NCI-H510A (cell line): ENCODE results near the gene SPRED1.

Source experiments
- DNase-seq: peaks from one replicate; lab custom pipeline; 2025; lab: John Stamatoyannopoulos, UW

The SPRED1 gene

GRCh38 chr15:38252481-38253350 is at the start of gene SPRED1:
Gene SPRED1, plus strand, starts transcription at chr15:38252836. Its CDS starts 350 bp downstream, at chr15:38253186.
- DNase-seq, result peak; percentile 42

- no peak for DNase-seq
Observed at GRCh38 chr15:38205526-38206272, 46.9 kb upstream of the SPRED1 start.

DNA sequence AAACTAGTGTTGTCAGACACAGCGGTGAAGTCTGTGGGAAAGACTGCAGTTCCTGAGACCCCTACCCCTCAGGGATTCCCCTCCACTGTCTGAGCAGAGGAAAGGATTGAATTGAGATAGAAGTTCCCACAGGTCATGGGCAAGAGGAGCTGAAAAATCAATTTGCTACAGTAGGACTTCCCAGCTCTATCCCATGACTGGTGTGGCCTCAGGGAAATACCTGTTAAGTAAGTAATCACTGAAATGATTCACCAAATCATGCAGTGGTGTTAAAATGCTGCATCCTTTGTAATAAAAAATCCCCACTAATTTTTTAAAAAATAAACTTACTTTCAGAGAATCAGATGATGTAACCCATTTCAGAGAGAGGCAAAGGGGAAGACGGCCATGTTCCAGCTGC is 45.0 kb upstream of the SPRED1 start:
- DNase-seq, result no peak

GRCh38 chr15:38208206-38208605 is 44.4 kb upstream of the SPRED1 start:
- no peak for DNase-seq

DNA sequence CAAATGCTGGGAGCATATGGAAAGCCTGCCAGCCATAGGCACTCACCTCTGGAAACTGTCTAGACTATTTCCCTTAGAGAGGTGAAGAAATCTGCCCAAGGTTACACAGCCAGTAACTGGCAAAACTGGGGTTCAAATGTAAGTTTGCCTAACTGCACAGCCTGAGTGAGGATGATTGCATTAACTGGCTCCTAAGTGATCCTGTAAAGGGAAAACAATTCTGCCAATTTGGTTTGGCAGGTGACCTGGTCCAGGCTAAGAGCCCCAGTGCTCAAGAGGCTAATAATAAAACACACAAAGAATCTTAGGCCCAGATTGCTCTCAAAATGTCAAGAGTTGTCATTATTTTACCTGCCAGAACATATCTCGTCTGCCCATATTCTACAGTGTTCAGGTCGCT is 43.9 kb upstream of the SPRED1 start:
- DNase-seq, result no peak

DNA sequence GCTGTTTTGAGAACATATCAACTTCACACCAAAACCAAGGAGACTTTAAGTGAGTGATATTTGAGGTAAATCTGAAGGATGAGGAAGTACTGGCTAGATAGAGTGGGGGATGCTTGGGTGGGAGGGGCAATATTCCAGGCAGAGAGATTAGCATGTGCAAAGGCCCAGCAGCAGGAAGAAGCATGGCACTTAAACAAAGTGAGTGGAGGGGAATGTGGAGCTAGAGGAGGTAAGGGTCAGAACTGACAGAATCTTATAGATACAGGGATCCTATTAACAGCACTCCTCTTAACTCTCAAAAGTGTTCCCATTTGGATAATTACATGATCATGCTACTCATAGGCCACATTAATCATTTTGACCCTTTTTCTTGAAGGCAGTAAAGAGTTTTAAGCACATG is 41.4 kb upstream of the SPRED1 start:
- DNase-seq, result no peak

DNA sequence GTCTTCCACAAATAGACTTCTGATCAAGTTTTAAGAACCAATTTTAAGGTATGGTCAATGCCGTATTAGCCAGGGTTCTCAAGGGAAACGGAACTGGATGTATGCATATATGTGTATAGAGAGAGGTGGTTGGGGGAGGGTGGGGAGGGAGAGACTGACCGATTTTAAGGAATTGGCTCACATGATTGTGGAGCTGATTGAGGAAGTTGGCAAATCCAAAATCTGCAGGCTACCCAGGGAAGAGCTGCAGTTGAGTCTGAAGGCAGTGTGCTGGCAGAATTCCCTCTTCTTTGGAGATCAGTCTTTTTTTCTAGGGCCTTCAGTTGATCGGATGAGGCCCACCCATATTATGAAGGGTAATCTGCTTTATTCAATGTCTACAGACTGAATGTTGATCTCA is 40.8 kb upstream of the SPRED1 start:
- DNase-seq, result no peak

GRCh38 chr15:38212729-38213351 is 39.8 kb upstream of the SPRED1 start:
- DNase-seq, result no peak

DNA sequence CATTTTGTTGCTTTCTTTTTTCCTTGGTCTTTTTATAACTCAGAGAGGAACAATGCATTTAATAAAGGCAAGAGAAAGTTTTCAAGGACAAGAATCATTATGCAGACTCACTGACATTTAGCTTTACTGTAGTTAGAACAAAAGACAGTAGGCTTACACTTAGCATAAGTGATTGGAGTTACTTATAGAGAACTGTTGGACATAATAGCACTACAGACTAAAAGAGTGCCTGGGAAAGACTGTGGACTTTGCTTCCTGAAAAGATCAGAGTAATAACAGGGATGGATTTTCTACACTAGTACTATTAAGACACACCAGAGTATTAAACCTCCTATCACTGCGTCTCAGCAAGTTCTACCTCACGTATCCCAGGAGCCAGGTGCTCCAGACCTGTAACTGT is 39.3 kb upstream of the SPRED1 start:
- no peak for DNase-seq

DNA sequence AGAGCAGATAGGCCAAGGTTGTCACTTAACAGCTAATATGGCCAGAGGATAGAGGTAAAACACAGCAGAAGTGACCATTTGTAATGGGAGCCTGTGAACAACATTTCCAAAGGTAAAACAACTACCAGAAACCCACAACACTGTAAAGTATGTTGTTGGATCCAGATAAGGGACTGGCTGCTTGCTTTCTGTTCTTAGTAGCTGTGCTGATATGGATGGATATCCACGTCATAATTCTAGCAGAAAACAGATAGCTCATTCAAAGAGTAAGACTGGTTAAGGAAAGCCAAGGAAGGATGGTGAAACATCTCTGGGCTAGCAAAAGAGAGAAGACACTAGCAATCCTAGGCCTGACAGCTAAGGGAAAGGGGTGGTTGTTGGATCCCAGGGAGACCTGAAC is 36.9 kb upstream of the SPRED1 start:
- no peak for DNase-seq

GRCh38 chr15:38216763-38217162 is 35.9 kb upstream of the SPRED1 start:
- no peak for DNase-seq

DNA sequence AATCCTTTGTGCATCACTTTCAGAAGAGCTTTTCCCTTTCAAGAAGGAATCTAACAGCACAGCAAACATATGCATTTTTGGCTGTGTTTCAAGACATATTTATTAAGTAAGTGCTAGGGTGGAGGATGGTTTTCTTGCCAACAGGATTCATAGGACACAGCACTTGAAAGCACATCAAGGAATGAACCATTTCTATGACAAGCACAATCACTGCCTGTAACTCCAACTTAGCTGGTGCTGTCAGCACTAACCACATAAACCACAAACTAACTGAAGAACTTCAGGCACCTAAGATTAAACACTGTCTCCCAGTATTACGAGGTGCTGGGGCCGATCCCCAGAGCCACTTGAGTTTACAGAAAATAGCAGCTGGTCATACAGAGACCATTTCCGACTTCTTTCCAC is 35.4 kb upstream of the SPRED1 start:
- DNase-seq, result no peak

- no peak for DNase-seq
Observed at GRCh38 chr15:38217788-38218609, 34.6 kb upstream of the SPRED1 start.

GRCh38 chr15:38220606-38221273 is 31.9 kb upstream of the SPRED1 start:
- no peak for DNase-seq

GRCh38 chr15:38224486-38224885 is 28.1 kb upstream of the SPRED1 start:
- DNase-seq, result no peak

GRCh38 chr15:38225381-38225780 is 27.3 kb upstream of the SPRED1 start:
- no peak for DNase-seq

DNA sequence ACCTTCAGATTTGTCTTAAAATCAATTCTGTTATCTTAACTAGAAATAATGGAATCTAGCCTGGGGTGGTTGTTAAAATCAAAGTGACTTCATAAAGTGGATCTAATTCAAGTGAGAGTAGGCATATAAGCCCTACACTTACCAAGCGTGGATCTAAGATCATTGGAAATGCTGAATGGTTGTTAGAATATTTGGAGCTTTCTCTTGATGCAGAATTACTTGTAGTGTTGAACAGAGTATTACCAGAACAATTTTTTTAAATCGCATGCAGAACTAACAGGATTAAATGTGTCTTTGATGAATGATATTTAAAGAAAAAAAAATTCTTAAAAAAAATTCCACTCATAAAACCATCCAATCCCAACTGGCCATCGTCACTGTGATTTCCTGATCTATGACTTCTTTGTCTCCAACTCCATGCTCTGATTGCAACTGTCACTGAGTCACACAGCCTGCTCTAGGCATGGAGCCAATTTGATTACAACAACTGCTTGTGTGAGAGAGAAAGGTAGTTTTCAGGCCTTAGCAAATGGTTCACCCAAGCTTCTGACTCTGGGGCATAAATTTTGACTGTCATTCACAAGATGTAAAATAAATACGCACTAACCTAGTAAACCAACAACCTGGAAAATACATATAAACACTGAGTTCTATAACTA is 25.9 kb upstream of the SPRED1 start:
- DNase-seq, result no peak

- no peak for DNase-seq
Observed at GRCh38 chr15:38227941-38228340, 24.7 kb upstream of the SPRED1 start.

DNA sequence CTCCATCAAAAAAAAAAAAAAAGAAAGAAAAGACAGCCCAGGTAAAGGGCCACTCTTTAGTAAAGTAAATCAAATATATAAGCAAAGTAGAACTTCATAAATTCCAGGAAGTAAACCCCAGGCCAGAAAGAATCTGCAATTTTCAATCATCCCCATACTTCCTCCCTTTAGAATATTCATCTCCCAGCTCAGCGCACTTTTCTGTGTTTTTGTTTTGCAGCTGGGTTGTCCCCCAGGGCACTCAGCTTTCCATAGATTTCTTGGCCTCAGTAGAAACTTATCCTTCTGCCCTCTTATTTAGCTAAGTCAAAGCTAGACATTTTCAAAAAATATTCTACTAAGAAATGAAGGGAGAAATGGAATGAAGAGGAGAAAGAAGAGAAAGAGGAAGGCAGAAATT is 24.0 kb upstream of the SPRED1 start:
- no peak for DNase-seq

GRCh38 chr15:38229705-38230310 is 22.8 kb upstream of the SPRED1 start:
- no peak for DNase-seq
